ENCODE results near the gene EXO1.
"Not testable (repeated sequence)": the region's sequence is repeated elsewhere in the genome, so short reads cannot be mapped to it uniquely, and the experiment has no call there.

The EXO1 gene

DNA sequence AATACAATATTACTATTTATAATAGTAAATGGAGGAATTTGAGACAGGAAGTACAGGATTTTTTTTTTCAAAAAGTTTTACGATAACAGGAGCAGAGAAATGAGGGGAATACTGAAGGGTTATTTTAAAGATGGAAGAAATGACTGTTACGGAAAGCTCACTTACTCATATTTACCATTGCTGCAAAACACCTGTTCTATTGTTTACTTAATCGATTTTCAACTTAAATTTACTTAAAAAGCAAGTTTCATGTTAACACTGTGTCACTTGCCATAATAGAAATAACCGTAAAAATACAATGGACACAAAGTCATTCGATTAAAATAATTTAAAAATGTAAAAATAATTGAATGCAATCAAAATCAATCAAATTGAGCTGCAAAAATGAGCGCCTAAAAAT, 3.4 kb upstream of the EXO1 start:
- Mint-ChIP-seq H3K27ac (no peak overlapping the region), H3K4me1 (peaks cover 26% of the 10 kb centered on the region), H3K4me3 (no peak overlapping the region)

DNA sequence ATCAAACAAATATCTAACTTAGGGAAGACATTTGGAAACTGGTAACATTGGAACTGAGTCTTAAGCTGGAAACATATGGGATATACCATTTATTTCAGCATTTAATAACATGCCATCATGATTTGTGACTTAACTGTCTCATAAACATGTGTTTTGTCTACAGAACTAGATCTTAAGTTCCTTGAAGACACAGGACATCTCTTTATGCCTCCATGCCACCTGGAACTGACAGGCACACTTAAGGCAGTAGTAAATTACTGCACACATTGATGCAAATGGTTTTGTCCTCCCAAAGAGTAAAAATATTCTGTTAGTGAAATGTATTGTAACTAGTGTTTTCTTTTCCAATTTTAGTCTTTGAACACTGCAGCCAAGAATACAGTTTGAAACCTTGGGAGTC, 1.6 kb upstream of the EXO1 start:
- Mint-ChIP-seq H3K27ac (no peak overlapping the region), H3K9me3 (no peaks in the 10 kb centered on the region), H3K27me3 (no peaks in the 10 kb centered on the region), H3K4me3 (no peak overlapping the region), H3K36me3 (ENCODE audit: low read depth) (peaks cover 26% of the 10 kb centered on the region), H3K4me1 (peaks cover 28% of the 10 kb centered on the region)
- no peak for ATAC-seq
- no peak for DNase-seq

More for the DNA sequence above, 3.4 kb upstream of the EXO1 start:
- no peak for DNase-seq
- ATAC-seq: no peak
- Mint-ChIP-seq H3K9me3 (no peaks in the 10 kb centered on the region), H3K36me3 (ENCODE audit: low read depth) (peaks cover 14% of the 10 kb centered on the region), H3K27me3 (no peaks in the 10 kb centered on the region)

DNA sequence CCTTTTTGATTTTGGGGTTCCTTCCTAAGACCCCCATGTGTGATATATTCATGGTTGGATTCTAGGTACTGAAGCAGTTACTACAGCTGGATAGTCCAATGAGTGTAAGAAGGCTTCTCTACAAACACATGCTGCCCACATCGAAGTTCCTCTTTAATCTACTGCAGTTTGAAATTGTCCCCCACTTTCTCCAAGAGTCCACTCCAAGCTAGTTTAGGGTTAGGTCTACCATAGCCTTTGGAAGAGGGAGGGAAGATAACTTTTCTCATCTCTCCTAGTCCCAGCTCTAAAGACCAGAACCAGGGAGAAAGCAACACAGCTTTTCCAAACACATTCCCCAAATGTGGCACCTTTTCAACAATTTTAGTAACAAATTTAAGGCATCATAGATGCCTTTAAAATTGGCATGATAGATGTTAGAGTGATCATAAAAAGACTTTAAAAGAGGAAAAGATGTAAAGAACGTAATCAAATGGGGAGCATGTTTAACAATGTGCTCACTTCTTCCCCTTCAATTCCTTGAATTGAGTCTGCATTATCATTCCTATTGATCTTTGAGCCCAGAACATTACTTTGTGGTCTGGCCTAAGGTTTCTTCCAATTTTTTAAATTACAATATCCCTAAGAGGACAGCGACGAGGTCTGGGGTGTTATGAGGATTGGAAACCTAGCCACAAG, 1.0 kb upstream of the EXO1 start:
- Mint-ChIP-seq H3K27me3 (no peaks in the 10 kb centered on the region), H3K4me1 (peaks cover 28% of the 10 kb centered on the region), H3K4me3 (peak overlapping the region; percentile 97), H3K27ac (peak overlapping the region; percentile 94), H3K9me3 (no peaks in the 10 kb centered on the region), H3K36me3 (ENCODE audit: low read depth) (peaks cover 30% of the 10 kb centered on the region)
- no peak for ATAC-seq
- DNase-seq: no peak

DNA sequence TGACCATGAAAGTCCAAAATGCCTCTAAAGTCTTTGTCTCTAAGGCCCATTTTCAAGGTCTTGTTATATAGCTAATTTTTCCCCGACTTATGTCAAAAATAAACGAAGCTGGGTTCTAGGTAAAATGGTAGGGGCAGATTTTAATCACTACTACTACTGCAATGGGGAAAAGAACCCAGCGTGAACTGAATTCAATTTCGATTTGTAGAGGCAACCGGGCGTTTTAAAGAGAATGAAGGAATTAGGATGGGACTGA, 536 bp upstream of the EXO1 start:
- Mint-ChIP-seq H3K27ac (peak overlapping the region; percentile 94), H3K4me1 (peaks cover 28% of the 10 kb centered on the region), H3K27me3 (no peaks in the 10 kb centered on the region), H3K4me3 (peak overlapping the region; percentile 97), H3K36me3 (ENCODE audit: low read depth) (peaks cover 34% of the 10 kb centered on the region), H3K9me3 (no peaks in the 10 kb centered on the region)
- no peak for DNase-seq
- no peak for ATAC-seq

DNA sequence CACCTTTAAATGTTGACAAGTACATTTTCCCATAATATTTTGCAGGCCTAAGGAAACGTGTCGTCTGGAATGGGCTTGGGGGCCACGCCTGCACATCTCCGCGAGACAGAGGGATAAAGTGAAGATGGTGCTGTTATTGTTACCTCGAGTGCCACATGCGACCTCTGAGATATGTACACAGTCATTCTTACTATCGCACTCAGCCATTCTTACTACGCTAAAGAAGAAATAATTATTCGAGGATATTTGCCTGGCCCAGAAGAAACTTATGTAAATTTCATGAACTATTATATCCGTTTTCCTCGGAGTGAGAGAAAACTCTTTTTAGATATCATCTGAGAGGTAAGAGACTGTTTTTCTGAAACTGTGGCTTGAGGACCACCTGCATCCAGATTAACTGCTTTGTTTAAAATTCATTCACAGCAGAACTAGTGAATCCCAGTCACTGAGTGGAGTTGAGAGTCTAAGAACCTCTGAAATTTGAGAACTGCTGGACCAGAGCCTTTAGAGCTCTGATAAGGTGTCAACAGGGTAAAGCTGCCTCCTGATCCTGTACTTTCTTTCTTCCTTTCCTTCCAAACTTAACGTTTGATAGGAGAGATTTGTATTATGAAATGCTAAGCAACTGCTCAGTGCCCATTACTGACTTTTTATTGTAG, 811 bp downstream of the EXO1 start:
- H3K9me3 Mint-ChIP-seq: no peaks in the 10 kb centered on the region
- peak overlapping the region; percentile 97 for H3K4me3 Mint-ChIP-seq
- peaks cover 43% of the 10 kb centered on the region for H3K36me3 Mint-ChIP-seq (ENCODE audit: low read depth)
- H3K27me3 Mint-ChIP-seq: no peaks in the 10 kb centered on the region
- H3K4me1 Mint-ChIP-seq: peaks cover 28% of the 10 kb centered on the region
- H3K27ac Mint-ChIP-seq: peak overlapping the region; percentile 94
- ATAC-seq (no peak), DNase-seq (no peak)

DNA sequence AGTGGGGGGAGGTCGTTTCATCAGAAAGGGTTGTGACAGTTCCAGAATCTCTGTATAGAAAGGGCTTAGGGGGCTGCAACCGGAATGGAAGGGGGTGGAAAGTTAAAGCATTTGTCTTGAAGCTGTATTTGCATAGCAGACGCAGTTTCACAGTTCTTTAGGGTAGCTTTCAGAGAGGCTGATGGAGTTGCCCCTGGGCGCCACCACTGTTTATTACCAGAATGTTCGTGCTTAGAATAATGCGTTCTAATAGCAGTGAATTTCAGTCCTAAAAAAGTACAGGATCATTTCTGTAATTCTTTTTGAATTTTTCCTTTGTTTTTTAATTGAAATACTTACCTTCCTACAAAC, 1.3 kb downstream of the EXO1 start:
- ATAC-seq (no peak), DNase-seq (no peak)
- Mint-ChIP-seq H3K4me1 (peaks cover 28% of the 10 kb centered on the region), H3K36me3 (ENCODE audit: low read depth) (peaks cover 47% of the 10 kb centered on the region), H3K27ac (peak overlapping the region; percentile 94), H3K4me3 (peak overlapping the region; percentile 97), H3K27me3 (no peaks in the 10 kb centered on the region), H3K9me3 (no peaks in the 10 kb centered on the region)

DNA sequence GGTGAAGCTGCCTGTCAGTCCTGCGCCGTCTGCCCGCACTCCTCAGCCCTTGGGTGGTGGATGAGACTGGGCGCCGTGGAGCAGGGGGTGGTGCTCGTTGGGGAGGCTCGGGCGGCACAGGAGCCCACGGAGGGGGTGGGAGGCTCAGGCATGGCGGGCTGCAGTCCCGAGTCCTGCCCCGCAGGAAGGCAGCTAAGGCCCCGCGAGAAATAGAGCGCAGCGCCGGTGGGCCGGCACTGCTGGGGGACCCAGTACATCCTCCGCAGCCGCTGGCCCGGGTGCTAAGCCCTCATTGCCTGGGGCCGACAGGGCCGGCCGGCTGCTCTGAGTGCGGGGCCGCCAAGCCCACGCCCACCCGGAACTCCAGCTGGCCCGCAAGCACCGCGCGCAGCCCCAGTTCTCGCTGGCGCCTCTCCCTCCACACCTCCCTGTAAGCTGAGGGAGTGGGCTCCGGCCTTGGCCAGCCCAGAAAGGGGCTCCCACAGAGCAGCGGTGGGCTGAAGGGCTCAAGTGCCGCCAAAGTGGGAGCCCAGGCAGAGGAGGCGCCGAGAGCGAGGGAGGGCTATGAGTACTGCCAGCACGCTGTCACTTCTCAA, 7.6 kb downstream of the EXO1 start:
- H3K27me3 Mint-ChIP-seq, DNase-seq, H3K4me3 Mint-ChIP-seq, H3K4me1 Mint-ChIP-seq, H3K9me3 Mint-ChIP-seq, ATAC-seq, H3K27ac Mint-ChIP-seq: not testable (repeated sequence)
- H3K36me3 Mint-ChIP-seq (ENCODE audit: low read depth): peaks cover 63% of the 10 kb centered on the region

DNA sequence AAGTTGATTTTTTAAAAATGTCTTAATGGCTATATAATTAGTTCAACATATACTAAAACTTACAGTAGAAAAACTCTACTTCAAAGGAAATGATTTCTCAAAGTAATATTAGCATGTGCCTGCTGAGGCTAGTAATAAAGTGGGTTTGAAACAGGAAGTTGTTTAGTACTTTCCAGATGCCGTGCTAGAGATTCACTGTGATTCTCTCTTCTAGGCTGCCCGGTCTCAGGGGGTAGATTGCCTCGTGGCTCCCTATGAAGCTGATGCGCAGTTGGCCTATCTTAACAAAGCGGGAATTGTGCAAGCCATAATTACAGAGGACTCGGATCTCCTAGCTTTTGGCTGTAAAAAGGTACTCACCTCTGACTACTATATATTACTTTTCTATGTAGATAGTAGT, 9.1 kb downstream of the EXO1 start:
- H3K9me3 Mint-ChIP-seq: no peaks in the 10 kb centered on the region

DNA sequence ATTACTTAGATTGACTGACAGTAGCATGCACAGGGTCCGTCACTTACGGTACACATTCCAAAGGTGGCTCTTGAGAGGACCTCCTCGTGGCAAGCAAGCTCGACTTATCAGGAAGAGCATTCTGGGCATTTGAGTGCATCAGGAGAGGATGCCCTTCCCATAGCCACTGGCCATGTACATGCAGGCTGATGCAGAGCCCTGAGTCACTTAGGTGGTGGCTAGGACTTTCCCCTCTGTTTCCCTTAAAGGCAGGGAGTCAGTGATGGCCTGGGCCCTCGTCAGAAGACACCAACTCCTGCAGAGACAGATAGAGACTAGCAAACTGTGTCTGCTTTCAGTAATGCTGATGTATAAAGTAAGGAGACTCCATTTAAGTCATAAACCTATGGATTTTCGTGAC, 12.9 kb downstream of the EXO1 start:
- no peak overlapping the region for H3K27ac Mint-ChIP-seq
- no peak for ATAC-seq
- no peaks in the 10 kb centered on the region for H3K9me3 Mint-ChIP-seq
- peaks cover 65% of the 10 kb centered on the region for H3K36me3 Mint-ChIP-seq (ENCODE audit: low read depth)
- H3K4me3 Mint-ChIP-seq: no peak overlapping the region
- no peak for DNase-seq
- no peaks in the 10 kb centered on the region for H3K4me1 Mint-ChIP-seq
- H3K27me3 Mint-ChIP-seq: no peaks in the 10 kb centered on the region

More for the DNA sequence above, 9.1 kb downstream of the EXO1 start:
- DNase-seq (no peak), ATAC-seq (no peak)
- no peaks in the 10 kb centered on the region for H3K4me1 Mint-ChIP-seq
- peaks cover 65% of the 10 kb centered on the region for H3K36me3 Mint-ChIP-seq (ENCODE audit: low read depth)
- H3K27me3 Mint-ChIP-seq: no peaks in the 10 kb centered on the region
- no peak overlapping the region for H3K27ac Mint-ChIP-seq
- no peak overlapping the region for H3K4me3 Mint-ChIP-seq

DNA sequence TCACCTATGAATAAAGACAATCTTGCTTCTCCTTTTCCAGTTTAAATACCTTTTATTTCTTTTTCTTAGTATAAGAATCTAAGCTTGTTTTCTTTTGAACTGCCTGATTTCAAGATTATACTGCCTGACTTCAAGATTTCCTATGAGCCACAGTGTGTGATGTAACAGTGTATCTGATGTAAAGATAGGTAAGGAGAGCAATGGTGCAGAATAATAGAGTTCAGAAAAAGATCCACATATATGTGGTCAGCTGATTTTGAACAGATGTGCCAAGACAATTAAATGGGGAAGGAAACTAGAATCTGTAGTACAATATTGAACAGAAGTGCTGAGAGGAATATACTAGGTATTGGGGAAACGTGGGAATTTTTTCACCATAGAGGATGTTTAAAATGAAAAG, 21.0 kb downstream of the EXO1 start:
- DNase-seq (no peak), ATAC-seq (no peak)
- Mint-ChIP-seq H3K27me3 (no peaks in the 10 kb centered on the region), H3K27ac (no peak overlapping the region), H3K4me1 (no peaks in the 10 kb centered on the region), H3K36me3 (ENCODE audit: low read depth) (peaks cover 71% of the 10 kb centered on the region), H3K9me3 (no peaks in the 10 kb centered on the region), H3K4me3 (no peak overlapping the region)

DNA sequence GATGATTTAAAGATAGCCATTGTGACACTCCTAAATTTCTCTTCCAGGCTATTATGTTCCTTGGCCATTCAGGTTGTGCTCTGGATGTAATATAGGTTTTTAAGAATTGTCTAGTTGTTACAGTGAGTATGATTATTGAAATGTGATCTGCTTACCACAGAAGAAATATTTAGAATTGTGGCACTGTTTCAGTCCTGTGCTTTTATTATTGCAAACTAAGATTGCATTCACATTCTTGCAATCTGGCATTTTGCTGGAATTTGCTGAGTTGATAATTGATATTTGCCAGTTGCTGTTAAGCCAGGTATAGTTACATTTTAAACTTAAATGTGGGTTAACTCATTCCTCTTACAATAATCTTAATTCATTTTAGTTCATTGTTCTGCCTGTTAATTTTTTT, 22.3 kb downstream of the EXO1 start:
- Mint-ChIP-seq H3K4me1 (no peaks in the 10 kb centered on the region), H3K9me3 (no peaks in the 10 kb centered on the region), H3K4me3 (no peak overlapping the region), H3K27ac (no peak overlapping the region), H3K36me3 (ENCODE audit: low read depth) (peaks cover 72% of the 10 kb centered on the region), H3K27me3 (no peaks in the 10 kb centered on the region)
- ATAC-seq (no peak), DNase-seq (no peak)

DNA sequence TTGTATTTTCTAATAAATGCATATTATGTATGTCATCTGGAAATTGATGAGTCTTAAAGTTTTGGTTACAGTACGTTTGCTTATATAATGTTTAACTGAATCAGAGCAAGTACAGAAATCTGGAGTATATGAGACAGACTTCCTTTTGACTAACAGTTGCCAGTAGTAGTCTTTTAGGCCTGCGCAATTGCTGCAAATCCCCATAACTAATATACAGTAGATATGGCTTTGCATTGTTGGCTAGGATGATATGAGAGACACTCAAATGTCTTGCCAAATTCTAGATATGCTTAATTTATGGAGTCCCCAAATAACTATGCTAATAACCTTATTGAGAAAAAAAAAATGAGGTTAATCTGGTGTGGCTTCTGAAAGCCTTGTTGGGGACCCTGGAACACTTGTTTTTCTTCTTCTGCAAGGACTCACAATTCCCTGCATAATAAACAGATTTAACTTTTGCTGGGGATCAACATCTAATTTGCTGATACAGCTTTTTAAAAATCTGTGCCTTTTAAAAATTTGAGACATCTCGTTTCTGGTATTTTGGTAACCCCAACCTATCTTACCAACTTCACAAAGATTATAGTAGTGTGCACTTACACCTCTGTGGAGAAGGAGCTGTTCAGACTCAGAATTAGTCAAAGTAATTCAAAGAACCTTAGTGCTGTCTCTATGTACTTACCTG, 22.9 kb downstream of the EXO1 start:
- DNase-seq: no peak
- Mint-ChIP-seq H3K27me3 (no peaks in the 10 kb centered on the region), H3K9me3 (no peaks in the 10 kb centered on the region), H3K27ac (no peak overlapping the region), H3K36me3 (ENCODE audit: low read depth) (peaks cover 70% of the 10 kb centered on the region), H3K4me3 (no peak overlapping the region), H3K4me1 (no peaks in the 10 kb centered on the region)
- no peak for ATAC-seq

DNA sequence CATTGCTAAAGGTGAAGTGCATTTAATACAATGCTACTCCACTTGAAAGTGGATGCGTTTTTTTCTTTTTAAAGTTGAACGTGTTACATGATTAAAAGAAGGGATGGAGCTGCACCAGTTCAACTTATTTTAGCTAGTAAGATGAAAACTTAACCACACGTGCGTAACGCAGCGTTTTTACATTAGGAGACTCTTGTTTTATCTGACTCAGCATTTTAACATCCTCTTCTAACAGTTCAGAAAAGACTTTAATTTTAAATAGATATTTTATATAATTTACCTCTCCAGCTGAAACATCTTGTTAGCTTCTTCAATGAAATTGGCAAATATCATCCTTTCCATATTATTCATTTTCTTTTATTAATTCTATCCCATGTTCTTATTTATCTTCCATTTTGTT, 33.4 kb downstream of the EXO1 start:
- no peaks in the 10 kb centered on the region for H3K9me3 Mint-ChIP-seq
- H3K4me3 Mint-ChIP-seq: no peak overlapping the region
- no peak overlapping the region for H3K27ac Mint-ChIP-seq
- no peaks in the 10 kb centered on the region for H3K27me3 Mint-ChIP-seq
- no peak for DNase-seq
- no peaks in the 10 kb centered on the region for H3K4me1 Mint-ChIP-seq
- ATAC-seq: no peak
- peaks cover 63% of the 10 kb centered on the region for H3K36me3 Mint-ChIP-seq (ENCODE audit: low read depth)

DNA sequence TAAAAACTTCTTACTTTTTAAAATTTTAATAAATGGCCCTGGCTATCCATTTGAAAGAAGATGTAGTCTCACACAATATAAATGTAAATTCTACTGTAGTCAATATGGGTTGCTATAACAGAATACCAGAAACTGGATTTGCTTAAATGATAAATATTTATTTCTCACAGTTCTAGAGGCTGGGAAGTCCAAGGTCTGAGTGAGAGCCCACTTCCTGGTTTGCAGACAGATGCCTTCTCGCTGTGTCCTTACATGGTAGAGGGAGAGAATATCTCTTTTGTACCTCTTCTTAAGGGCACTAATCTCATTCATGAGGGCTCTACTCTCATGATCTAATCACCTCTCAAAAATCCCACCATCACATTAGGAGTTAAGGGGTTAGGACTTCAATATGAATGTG, 35.2 kb downstream of the EXO1 start:
- Mint-ChIP-seq H3K27ac (no peak overlapping the region), H3K4me1 (peaks cover under 1% of the 10 kb centered on the region), H3K27me3 (no peaks in the 10 kb centered on the region), H3K4me3 (no peak overlapping the region), H3K9me3 (no peaks in the 10 kb centered on the region), H3K36me3 (ENCODE audit: low read depth) (peaks cover 67% of the 10 kb centered on the region)
- no peak for DNase-seq
- no peak for ATAC-seq

DNA sequence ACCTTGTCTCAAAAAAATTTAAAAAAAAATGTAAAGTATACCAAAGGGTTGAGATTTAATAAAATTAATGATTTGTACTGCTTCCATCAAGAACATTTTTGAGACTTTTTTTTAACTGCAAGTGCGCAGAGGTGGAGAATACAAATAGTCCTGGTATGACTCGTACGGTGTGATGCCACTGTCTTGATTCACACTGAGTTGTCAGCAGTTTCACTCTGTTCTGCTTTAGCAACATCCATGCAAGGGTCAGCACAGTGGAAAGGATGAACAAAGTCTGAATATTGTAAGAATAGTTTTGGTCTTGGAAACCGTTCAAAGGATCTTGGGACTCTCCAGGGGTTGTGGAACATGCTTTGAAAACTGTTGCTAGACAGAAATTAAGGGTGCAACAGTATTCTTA, 40.2 kb downstream of the EXO1 start:
- ATAC-seq (peak; percentile 68), DNase-seq (no peak)
- Mint-ChIP-seq H3K9me3 (no peaks in the 10 kb centered on the region), H3K4me1 (peaks cover 3% of the 10 kb centered on the region), H3K27me3 (no peaks in the 10 kb centered on the region), H3K27ac (no peak overlapping the region), H3K36me3 (ENCODE audit: low read depth) (peaks cover 45% of the 10 kb centered on the region), H3K4me3 (no peak overlapping the region)

All from activated naive CD8-positive, alpha-beta T cell treated with anti-CD3 and anti-CD28 coated beads, Interleukin-2, amount 50 U/mL, for 24 hours (primary cell).